HG02840 (cell line): ENCODE measurements around the gene EPB41L4B.
"Not testable (repeated sequence)": the region's sequence is repeated elsewhere in the genome, so short reads cannot be mapped to it uniquely, and the experiment has no call there.

Experiments
- ATAC-seq: cut with Tn5 transposase; IDR thresholded peaks from one replicate; pipeline ENCODE4 v1.9.1; 2021; ENCODE audit warnings: mild to moderate bottlenecking, moderate library complexity, moderate number of reproducible peaks; ENCODE audit not compliant: unreplicated experiment, low FRiP score

EPB41L4B gene

DNA sequence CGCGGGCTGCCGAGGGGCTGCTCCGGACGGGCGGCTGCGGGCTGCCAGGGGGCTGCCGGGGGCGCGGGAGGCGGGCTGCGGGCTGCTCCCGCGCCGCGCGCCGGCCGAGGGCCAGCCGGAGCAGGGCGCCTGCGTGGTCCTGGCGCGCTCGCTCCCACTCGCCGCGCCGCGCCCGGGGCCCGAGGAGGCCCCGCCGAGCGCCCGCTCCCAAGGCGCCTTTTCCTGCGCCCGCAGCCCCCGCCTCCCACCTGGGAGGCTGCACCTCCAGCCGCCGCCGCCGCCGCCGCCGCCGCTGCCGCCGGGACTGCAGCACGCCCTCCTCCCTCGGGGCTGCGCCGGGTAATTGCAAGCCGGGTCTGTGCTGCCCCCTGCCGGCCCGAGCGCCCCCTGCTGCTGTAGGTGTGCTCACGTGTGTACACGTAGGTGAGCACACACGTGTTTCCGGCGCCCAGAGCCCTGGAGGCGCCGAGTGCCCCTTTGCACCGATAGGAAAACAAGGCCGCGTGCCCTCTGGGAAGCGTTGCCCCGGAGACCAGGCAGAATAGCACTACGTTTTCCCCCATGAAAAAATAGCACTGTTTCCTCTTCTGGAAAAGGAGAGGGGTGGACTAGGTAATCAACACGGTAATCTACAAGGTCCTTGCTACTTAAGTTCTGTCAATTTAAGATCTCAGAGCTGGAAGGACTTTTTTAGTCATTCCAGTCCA lies at the start of gene EPB41L4B:
Gene EPB41L4B (minus strand): TSS at position 318 of the 707 bp plus-strand sequence. CDS start 613 bp downstream, outside the sequence.
- peak; percentile 97 for ATAC-seq

- ATAC-seq, result no peak
These were observed 48.4 kb upstream of the EPB41L4B start for GRCh38 chr9:109369285-109369684.

- ATAC-seq, result no peak
These were observed 39.9 kb upstream of the EPB41L4B start for GRCh38 chr9:109360771-109361170.

DNA sequence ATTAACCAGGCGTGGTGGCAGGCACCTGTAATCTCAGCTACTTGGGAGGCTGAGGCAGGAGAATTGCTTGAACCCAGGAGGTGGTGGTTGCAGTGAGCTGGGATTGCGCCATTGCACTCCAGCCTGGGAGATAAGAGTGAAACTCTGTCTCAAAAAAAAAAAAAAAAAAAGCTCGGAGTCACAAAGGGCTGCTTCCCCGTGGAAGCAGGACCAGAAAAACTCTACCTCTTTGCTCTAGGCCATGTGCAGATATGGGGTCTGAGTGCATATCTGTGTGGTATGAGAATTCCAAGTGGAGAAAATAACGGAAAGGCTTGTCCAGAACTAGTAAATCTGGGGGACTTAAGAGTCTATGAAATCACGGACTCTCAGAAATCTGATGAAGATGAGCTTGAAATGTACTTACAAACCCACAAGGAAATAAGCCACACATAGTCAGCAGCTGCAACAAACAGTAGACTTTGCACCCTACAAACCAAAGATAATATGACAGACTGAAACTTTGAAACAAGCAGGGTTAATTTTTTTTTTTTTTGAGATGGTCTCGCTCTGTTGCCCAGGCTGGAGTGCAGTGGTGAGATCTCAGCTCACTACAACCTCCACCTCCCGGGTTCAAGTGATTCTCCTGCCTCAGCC lies 38.2 kb upstream of the EPB41L4B start:
- not testable (repeated sequence) for ATAC-seq

DNA sequence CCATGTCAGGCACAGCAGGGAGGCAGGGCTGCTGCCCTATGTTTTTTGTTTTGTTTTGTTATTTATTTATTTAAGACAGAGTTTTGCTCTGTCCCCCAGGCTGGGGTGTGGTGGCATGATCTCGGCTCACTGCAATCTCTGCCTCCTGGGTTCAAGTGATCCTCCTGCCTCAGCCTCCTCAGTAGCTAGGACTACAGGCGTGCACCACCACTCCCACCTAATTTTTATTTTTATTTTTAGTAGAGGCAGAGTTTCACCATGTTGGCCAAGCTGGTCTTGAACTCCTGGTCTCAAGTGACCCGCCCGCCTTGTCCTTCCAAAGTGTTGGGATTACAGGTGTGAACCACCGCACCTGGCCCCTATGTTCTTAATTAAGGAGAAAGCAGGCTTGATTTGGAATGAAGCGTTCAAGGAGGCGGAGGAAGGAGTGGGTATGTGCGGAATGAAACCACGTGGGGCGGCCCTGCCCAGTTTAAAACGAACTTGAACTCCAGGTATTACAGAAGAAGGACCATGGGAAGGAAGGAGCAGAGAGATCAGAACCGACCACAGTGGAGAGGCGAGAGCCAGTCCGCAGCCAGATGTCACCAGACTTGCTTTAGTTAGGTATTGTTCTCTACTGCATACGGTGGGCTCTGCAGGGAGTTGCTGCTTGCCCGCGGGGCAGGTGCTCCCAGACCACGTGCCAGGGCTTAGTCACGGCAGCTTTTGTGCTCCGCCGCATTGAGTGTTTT lies 34.9 kb upstream of the EPB41L4B start:
- no peak for ATAC-seq

- no peak for ATAC-seq
These were observed 33.3 kb upstream of the EPB41L4B start for GRCh38 chr9:109354190-109354589.

GRCh38 chr9:109351032-109351431 lies 30.2 kb upstream of the EPB41L4B start:
- ATAC-seq, result no peak

DNA sequence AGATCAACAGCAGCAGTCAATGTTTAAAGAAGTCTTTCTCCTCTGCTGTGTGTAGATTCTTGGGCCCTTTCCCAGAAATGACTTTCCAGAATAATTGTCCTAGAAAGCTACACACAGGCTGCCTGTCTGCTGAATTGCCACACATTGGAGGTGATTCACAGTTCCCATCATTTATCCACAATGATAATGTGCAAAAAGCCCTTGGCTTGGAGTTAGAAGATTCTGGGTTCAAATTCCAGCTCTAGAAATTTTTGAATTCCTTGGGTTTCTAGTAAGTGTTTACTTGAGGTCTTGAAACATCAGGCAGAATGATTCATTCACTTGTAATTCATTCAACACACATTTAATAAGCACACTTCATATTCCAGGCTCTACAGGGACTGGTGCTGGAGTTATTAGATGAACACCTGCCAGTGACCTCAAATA lies 28.6 kb upstream of the EPB41L4B start:
- no peak for ATAC-seq

DNA sequence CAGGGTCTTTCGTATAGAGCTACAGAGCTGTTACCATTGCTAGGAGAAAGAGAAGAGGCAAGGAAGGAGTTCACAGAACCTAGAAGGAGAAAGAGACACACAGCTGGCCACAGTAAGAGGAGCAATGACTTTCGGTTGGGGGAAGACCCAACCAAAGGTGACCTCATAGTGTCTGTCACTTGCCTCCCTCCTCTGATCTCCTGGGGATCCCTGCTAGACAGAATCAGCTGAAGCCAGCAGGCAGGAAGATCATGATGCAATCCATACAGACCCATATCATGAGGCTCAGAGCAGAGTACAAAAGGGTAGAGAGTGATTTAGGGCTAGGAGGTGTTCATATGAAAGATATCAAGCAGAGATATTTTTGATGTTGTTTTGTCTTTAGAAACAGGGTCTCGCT lies 26.0 kb upstream of the EPB41L4B start:
- ATAC-seq, result no peak

DNA sequence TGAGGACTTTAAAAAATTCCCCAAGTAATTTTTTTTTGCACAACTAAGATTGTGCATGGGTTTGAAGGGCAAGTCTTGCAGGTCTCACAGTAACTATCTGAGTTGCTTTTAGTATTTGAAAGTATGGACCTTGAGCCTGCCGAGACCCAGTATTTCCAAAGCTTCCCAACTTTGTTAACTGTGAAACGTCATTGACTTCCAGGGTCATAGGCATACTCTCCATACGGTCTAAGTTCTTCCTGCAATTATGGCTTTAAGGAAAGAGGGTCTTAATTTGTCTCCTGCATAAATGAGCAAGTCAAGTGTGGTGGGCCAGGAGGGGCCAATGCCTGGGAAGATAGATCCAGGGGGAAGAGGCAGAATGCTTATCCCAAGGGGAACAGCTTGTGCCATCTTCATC lies 24.0 kb upstream of the EPB41L4B start:
- ATAC-seq, result no peak

DNA sequence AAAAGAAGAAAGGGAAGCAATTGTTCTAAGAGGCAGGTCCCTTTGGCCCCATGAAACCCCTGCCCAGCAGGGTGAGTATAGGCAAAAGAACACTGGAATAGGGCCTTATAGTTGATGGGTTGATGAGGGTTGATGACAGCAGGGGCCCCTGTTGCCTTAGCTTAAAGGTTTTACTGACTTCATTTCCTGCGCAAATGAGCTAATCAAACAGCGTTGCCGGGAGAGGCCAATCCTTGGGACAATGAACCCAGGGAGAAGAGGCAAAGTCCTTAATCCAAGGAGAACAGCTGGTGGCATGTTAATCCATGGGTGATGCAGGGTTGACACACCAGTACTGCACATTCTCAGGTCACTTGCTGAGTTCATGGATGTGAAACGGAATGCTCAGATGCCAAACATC lies 22.0 kb upstream of the EPB41L4B start:
- ATAC-seq, result no peak

DNA sequence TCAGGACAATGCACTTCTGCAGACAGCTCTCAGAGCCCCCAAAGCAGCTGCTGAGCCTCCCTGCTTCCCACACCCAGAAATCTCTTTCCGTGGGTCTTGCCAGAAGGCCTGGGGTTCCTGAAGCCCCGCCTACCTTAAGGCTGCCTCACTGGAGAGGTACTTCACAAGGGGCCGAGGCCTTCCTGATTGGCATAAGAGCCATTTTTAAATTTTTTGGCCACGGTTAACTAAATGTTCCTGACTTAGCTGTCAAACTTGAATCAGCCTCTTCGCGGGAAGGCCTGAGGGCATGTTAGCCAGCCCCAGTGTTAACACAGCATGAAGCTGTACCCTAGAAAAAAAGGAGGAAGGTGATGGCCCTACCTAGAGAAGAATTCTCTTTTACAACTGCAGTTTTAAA lies 20.7 kb upstream of the EPB41L4B start:
- ATAC-seq, result no peak

DNA sequence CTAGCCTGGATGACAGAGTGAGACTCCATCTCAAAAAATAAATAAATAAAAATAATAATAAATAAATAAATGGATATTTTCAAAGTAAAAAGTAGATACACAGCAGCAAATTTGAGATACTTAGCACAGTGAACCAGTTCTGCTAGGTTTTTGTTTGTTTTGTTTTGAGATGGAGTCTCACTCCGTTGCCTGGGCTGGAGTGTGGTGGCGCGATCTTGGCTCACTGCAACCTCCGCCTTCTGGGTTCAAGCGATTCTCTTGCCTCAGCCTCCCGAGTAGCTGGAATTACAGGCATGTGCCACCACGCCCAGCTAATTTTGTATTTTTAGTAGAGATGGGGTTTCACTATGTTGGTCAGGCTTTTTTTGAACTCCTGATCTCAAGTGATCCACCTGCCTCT lies 20.1 kb upstream of the EPB41L4B start:
- ATAC-seq, result not testable (repeated sequence)

- no peak for ATAC-seq
These were observed 15.6 kb upstream of the EPB41L4B start for GRCh38 chr9:109336409-109336808.

DNA sequence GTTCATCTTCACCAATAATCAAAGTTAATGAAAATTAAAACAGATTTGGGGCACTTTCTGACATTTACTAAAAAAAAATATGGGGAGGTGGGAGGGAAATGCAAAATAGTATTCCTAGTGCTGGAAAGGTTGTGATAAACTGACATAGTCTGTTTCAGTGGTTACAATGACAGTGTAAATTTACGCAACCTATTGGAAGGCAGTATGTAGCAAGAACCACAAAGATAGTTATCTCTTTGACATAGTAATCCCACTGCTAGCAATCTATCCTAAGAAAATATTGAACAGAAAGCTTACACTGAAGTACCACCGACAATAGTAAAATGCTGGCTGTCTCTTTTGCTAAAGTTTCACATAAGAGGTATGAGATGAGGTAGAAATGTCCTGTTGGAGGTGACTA lies 15.1 kb upstream of the EPB41L4B start:
- no peak for ATAC-seq

DNA sequence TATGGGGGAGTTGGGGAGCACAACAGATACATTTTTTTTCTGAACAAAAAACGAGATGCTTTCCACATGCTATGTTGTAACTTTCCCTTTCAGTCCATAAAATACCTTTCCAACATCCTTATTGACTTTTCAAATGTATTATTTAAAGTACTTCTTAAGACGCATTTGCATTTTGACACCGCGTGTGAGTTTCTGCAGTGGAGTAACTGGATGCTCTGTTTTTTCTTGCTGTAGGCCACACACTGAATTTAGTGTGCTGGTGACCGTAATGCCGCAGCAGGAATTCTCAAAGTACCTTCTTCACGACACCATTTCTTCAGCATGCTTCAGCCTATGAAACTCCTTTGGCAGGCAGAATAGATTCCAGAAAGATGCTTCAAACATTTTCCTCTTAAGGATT lies 14.3 kb upstream of the EPB41L4B start:
- no peak for ATAC-seq

DNA sequence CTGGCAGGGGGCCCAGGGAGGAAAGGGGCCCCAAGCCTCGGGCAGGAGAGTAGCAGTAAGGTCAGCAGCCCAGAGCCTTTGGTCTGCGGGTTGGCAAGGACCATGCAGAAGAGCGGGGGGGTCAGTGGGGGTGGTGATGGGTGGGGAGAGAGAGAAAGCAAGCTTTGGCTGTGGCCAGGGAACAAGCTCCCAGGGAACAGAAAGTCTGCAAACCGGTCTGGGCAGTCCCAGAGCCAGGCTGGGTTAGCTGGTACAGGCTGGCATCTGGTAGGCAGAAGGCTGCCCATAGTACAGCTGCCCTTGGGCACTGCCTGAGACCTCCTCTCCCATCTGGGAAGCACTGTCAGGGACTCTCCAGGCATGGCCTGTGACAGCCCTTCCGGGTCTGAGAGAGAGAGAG lies 10.5 kb upstream of the EPB41L4B start:
- ATAC-seq, result no peak

GRCh38 chr9:109329638-109330258 lies 8.9 kb upstream of the EPB41L4B start:
- ATAC-seq, result no peak

DNA sequence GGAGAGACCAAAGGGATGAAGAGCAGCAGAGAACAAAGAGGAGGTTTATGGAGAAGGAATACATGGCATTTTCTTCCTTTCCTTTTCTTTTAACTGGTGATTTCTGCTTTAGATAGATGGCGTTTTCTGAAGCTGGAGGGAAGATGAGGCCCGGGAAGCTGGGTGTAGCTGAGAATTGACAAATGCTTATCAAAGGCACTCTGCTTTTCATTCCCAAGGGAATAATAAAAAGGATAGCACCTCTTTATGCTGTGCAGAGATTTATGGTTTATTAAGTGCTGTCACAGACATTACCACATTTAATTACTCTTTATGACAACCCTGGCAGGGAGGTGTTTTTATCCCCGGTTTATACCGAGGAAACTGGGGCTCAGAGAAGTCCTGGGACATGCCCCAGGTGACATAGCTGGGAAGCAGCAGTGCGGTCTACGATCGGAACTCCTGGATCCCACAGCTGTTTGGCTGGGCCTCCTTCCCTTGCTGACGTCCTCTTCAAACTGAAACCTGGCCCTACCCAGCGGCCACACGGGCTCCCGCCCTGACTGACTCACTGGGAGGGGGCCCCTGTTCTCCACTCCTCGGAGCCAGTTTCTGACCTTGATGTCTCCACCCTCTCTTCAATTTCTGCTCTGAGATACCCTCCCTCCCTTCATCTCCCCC lies 8.2 kb upstream of the EPB41L4B start:
- ATAC-seq, result no peak

GRCh38 chr9:109325089-109325488 lies 4.2 kb upstream of the EPB41L4B start:
- no peak for ATAC-seq

GRCh38 chr9:109323771-109324170 lies 2.9 kb upstream of the EPB41L4B start:
- no peak for ATAC-seq
